Activated CD4-positive, alpha-beta T cell treated with anti-CD3 and anti-CD28 coated beads, Interleukin-2, Interleukin-4, amounts not matched to agents 100 ng/mL and 50 ng/mL, durations not matched to agents 16 hours and 8 hours (primary cell): ENCODE results near the gene B3GNT3.
"Not testable (repeated sequence)": the region's sequence is repeated elsewhere in the genome, so short reads cannot be mapped to it uniquely, and the experiment has no call there.

Experiments
- DNase-seq: peaks from one replicate; pipeline ENCODE4 v3.0.0-alpha.2; 2020; ENCODE audit warnings: low spot score

The B3GNT3 gene

DNA sequence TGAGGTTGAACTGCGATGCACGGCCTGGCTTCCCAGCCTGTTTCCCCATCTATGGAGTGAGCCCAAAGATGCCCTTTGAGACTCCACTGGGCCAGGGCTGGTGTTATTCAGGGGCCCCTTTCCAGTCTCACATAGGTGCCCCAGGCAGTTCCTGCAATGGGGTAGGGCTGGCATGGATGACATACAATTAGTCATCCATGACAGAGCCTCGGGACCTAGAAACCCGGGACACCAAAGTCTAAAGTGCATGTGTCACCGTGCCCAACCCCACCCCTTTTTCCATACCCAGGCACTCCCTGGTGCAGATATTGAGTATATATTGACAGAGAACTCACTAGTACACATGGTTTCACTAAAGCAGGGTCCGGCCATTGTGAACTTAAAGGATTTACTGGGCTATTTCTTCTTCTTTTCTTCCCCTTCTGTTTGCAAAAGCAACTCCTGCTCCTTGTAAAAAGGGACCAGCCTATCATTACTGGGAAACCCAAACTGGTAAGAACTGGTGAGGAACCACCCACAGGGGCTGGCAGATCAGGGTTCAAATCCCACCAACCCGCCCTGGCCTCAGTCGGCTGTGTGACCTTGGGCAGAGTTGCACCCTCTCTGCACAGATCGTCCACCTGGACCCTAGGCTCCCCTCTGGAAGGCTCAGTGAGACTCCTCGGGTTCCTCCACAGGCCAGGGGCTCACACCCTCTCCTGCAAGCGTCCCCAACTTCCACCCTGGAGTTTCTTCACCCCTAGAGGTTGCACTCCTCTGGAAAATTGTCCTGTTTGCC lies 2.7 kb downstream of the B3GNT3 start:
- DNase-seq, result peak; percentile 24

GRCh38 chr19:17798599-17798998 lies 3.7 kb downstream of the B3GNT3 start:
- DNase-seq, result not testable (repeated sequence)

DNA sequence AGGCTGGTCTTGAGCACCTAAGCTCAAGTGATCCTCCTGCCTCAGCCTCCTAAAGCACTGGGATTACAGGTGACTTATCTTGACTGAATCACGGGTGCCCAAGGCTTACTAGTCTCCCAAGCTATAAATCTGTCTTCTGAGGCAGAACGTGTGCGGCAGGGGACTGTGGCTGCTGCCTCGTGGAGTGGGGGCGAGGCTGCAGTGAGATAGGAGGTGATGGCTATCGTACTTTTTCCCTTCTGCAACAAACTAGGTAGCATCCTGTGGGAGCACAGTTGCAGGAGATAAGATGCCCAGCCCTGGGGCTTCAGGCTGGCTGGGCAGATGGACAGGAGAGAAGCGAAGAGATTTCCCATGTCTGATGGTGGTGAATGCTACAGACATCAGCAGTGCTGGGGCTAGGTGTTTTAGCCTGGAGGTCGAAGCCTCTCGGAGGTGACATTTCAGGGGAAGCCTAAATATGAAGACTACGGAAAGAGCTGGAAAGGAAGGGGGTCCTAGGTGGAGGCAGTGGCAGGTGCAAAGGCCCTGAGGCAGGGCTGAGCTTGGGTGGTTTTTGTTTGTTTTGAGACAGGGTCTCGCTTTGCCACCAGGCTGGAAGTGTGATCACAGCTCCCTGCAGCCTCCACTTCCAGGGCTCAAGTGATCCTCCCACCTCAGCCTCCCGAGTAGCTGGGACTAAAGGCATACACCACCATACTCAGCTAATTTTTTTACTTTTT lies 7.4 kb downstream of the B3GNT3 start:
- DNase-seq, result no peak

- peak; percentile 17 for DNase-seq
Observed at GRCh38 chr19:17803264-17803896, 8.4 kb downstream of the B3GNT3 start.

DNA sequence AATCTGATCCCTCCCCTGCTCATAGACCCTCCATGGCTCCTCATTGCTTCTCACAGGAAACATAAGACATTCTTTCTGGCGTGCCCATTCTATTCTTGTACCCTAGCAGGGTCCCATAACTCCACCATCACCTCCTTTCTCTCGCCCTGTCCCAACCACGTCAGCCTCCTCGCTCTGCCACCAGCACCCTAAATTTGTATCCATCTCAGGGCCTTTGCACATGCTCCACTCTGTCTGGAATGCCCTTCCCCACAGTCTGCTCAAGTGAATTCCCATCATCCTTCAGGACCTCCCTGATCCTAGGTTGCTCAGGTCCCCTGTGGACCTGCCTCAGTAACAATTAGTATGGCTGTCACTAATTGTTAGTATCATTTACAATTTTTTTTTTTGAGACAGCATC lies 10.5 kb downstream of the B3GNT3 start:
- no peak for DNase-seq

- no peak for DNase-seq
Observed at GRCh38 chr19:17806945-17807344, 12.0 kb downstream of the B3GNT3 start.

DNA sequence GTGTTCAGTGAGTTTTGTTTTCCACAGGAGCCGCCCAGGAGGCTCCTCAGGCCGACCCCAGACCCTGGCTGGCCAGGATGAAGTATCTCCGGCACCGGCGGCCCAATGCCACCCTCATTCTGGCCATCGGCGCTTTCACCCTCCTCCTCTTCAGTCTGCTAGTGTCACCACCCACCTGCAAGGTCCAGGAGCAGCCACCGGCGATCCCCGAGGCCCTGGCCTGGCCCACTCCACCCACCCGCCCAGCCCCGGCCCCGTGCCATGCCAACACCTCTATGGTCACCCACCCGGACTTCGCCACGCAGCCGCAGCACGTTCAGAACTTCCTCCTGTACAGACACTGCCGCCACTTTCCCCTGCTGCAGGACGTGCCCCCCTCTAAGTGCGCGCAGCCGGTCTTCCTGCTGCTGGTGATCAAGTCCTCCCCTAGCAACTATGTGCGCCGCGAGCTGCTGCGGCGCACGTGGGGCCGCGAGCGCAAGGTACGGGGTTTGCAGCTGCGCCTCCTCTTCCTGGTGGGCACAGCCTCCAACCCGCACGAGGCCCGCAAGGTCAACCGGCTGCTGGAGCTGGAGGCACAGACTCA lies 12.9 kb downstream of the B3GNT3 start:
- DNase-seq, result no peak

- no peak for DNase-seq
Observed at GRCh38 chr19:17811103-17811502, 16.2 kb downstream of the B3GNT3 start.

GRCh38 chr19:17811681-17812080 lies 16.7 kb downstream of the B3GNT3 start:
- DNase-seq, result no peak

- no peak for DNase-seq
Observed at GRCh38 chr19:17812099-17812498, 17.2 kb downstream of the B3GNT3 start.

DNA sequence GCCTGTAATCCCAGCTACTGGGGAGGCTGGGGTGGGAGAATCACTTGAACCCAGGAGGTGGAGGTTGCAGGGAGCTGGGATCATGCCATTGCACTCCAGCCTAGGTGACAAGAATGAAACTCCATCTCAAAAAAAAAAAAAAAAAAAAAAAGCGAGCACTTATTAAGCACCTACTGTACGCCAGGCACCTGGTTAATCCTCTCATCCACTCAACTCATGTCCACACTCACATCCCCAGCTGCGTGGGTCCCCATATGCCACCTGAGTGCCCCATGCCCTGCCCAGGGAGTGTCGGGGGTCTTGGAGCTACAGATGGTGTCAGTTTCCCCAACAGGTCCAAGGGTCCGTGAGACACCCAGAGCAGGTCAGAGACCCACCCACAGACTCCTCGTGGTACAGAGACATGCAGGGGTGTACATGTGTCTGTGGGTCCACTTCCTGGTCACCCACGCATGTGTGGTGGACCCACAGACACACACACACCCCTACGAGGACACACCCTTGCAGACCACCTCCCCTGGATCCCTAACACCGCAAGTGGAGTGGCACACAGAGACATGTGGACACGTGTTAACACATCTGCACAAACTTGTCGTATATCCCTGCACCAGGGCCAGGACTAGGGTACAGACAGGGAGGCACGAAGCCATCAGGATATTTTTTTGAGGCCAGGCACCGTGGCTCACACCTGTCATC lies 22.9 kb downstream of the B3GNT3 start:
- no peak for DNase-seq

GRCh38 chr19:17821190-17821589 lies 26.3 kb downstream of the B3GNT3 start, which contains the start of gene INSL3:
Gene INSL3 (minus strand): TSS chr19:17821519. CDS start chr19:17821506, 13 bp downstream.
- no peak for DNase-seq

- DNase-seq, result no peak
Observed at GRCh38 chr19:17824339-17824738, 29.4 kb downstream of the B3GNT3 start.

DNA sequence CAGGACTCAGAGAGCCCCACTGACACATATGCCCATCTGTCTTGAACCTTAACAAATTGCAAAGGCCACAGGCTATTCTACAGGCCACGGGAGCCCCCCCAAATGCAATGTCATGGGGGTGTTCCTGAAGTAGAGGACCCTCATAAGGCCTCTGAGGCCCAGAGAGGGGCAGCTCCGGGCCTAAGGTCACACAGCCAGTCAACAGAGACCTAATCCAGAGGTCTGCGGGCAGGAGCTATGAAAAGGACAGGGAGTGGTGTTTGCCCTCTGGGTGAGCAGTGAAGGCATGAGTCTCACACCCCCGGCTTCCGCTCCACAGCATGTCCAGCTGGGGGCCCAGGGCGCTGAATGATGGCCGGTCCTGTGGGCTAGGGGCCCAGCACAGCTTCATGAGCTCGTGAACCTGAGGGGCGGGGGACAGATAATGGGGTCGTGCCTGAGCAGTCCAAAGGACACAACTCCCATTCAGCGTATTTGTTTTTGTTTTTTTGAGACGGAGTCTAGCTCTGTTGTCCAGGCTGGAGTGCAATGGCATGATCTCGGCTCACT lies 31.6 kb downstream of the B3GNT3 start:
- no peak for DNase-seq

DNA sequence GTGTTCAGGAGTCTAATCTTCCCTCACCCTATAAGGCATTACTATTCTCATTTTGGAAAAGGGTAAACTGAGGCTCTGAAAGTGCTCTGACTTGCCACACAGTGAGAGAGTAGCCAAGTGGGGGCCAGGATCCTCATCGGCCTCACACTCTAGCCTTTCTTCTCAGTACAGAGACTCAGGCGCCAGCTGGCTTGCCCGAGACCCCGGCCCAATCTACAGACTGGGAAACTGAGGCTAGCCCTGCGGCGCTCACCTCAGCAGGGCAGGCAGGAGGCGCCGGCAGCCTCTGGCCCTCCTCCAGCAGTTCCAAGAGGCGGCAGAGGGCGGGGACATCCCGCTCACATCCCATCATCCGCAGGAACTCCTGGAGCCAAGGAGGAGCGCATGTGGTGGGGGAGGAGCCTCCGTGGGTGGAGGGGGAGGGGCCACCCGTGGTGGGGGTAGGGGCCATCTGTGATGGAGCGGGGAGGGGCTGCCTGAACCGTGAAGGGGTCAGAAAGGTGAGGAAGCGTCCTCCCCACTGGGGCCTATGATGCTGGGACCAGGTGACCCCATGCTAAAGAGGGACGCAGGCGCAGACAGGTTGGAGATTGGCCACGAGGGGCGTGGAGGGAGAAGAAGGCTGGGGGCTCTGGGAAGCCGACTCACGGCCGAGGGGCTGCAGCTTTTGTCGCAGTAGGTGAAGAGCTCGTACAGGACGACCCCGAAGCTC lies 35.1 kb downstream of the B3GNT3 start:
- DNase-seq, result no peak

DNA sequence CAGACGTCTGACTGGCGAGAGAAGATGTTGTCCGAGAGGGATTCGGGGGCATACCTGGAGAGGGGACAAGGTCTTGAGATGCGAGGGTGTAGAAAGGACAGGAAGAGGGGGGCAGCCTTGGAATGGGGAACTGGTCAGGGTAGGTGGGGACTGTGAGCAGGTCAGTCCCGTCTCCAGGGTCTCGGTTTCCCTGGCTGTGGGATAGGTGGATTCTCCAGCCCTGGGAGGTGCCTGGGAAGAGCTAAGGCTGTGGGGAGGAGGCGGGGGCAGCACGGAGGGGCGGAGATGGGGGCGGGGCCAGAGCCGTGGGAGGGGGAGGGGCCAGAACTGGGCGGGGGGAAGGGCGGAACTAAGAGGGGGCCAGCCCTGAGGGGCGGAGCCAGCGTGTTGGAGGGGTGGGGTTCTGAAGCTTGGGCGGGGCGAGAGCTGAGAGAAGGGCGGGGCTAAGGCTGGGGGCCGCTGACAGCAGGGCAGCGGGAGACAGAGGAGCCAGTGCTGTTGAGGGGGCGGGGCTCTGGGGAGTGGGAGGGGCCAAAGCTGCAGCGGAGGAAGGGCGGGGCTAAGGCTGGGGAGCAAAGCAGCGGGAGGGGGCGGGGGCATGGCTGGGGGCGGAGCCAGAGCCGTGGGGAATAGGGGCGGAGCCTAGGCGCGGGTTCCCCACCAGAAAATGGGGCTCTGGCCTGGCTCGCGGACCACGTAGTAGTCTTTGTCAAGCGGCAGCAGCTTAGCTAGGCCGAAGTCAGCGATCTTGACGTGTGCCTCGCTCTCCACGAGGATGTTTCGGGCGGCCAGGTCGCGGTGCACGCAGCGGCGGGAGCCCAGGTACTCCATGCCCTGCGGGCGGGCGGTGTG lies 35.9 kb downstream of the B3GNT3 start:
- DNase-seq, result peak; percentile 52

DNA sequence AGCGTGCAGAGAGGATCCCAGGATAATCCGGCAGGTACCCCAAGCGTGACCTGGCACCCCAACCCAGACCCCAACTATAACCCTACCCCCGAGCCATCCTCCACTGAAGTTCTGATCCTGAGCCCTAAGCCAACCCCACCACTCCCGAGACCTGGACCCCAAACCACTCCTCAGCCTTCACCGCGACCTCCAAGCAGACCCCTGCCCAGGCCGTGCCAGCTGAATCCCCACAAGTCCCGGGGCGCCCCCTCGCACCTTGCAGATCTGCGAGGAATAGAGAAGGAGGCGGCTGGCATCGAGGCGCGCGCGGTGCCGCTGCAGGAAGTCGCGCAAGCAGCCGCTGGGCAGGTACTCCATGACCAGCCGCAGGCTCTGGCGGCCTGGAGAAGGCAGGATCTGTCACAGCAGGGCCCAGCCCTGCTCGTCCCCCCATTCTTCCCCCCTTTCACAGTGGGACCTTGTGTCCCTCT lies 36.5 kb downstream of the B3GNT3 start:
- no peak for DNase-seq

- no peak for DNase-seq
Observed at GRCh38 chr19:17832443-17833208, 37.7 kb downstream of the B3GNT3 start.
